Stimulated activated CD8-positive, alpha-beta memory T cell treated with anti-CD3 and anti-CD28 coated beads, Interleukin-7, amount 100 ng/mL, for 1 hour (primary cell): ENCODE measurements around the gene MARVELD3.
A peak's percentile ranks its signal among the peaks of the same experiment; 100 is the strongest.
"Not testable (repeated sequence)": the region's sequence is repeated elsewhere in the genome, so short reads cannot be mapped to it uniquely, and the experiment has no call there.

Experiments used
- DNase-seq, 2 donors: peaks; one replicate each; pipeline ENCODE4 v3.0.0-alpha.2; 2020; ENCODE audit warnings: low read depth in 2 of 2

Gene MARVELD3, protein sequence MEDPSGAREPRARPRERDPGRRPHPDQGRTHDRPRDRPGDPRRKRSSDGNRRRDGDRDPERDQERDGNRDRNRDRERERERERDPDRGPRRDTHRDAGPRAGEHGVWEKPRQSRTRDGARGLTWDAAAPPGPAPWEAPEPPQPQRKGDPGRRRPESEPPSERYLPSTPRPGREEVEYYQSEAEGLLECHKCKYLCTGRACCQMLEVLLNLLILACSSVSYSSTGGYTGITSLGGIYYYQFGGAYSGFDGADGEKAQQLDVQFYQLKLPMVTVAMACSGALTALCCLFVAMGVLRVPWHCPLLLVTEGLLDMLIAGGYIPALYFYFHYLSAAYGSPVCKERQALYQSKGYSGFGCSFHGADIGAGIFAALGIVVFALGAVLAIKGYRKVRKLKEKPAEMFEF

GRCh38 chr16:71626018-71626857, at the start of gene MARVELD3:
Gene MARVELD3, plus strand, starts transcription at chr16:71626184. Its CDS starts 46 bp downstream, at chr16:71626230.
- DNase-seq = no peak

- no peak for DNase-seq
Measured at GRCh38 chr16:71576971-71577370, 49.0 kb upstream of the MARVELD3 start, which contains the start of gene TAT. Gene TAT, minus strand, starts transcription at chr16:71577092. Its CDS starts 677 bp downstream, at chr16:71576415.

DNA sequence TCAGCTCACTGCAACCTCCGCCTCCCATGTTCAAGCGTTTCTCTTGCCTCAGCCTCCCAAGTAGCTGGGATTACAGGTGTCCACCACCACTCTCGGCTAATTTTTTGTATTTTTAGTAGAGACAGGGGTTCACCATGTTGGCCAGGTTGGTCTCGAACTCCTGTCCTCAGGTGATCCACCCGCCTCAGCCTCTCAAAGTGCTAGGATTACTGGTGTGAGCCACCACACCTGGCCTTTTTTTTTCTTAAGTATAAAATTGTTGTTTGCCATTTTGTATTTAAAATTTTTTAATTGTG, 43.5 kb upstream of the MARVELD3 start:
- not testable (repeated sequence) for DNase-seq

GRCh38 chr16:71584543-71585317, 41.3 kb upstream of the MARVELD3 start:
- DNase-seq = no peak

DNA sequence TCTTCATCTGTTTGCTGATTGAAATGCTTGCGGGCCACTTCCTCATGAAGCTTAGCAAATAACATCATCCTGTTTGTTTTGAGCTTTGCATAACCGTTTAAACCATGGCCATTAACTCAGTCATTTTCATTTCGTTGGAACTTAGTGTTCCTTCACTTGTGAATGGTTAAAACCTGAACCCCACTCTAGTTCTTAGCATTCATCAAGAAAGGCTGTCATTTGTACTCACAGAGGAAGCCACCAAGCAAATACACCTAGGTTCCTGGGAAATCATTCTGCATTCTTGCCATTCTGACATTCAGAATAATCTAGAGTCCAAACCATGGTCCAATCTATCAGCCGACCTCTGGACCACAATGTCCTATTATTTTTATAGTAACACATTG, 40.7 kb upstream of the MARVELD3 start:
- DNase-seq = no peak

- DNase-seq = not testable (repeated sequence)
Measured at GRCh38 chr16:71589334-71589733, 36.6 kb upstream of the MARVELD3 start.

- not testable (repeated sequence) for DNase-seq
Measured at GRCh38 chr16:71590071-71590470, 35.9 kb upstream of the MARVELD3 start.

DNA sequence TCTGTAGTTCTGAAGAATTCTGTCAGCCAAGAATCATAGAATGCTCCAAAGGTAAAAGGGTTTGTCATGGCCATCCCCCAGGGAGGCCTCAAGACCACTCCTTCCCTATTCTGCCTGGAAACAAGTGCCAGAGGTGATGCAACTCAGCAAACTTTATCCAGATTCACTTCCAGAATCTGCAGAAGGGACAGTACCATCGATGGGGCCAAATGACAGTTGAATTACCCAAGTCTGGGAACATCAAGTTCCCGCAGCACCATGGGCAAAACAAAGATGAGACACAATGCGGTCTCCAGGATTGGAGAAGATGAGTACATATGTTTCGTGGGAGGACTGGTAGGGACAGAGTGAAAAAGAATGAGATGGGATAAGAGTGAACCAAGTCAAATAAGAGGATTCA, 35.4 kb upstream of the MARVELD3 start:
- no peak for DNase-seq

DNA sequence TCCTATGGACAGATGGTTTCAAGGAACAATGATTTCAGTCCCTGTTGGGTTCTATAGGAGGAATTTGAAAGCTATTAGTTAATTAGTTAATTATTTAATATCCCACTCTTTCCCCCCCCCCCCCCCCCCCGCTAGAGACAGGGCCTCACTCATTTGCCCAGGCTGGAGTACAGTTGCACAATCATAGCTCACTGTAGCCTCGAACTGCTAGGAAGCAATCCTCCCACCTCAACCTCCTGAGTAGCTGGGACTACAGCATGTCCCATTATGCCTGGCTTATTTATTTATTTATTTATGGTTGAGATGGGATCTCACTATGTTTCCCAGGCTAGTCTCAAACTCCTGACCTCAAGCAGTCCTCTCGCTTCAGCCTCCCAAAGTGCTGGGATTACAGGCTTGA, 34.1 kb upstream of the MARVELD3 start:
- DNase-seq = no peak

DNA sequence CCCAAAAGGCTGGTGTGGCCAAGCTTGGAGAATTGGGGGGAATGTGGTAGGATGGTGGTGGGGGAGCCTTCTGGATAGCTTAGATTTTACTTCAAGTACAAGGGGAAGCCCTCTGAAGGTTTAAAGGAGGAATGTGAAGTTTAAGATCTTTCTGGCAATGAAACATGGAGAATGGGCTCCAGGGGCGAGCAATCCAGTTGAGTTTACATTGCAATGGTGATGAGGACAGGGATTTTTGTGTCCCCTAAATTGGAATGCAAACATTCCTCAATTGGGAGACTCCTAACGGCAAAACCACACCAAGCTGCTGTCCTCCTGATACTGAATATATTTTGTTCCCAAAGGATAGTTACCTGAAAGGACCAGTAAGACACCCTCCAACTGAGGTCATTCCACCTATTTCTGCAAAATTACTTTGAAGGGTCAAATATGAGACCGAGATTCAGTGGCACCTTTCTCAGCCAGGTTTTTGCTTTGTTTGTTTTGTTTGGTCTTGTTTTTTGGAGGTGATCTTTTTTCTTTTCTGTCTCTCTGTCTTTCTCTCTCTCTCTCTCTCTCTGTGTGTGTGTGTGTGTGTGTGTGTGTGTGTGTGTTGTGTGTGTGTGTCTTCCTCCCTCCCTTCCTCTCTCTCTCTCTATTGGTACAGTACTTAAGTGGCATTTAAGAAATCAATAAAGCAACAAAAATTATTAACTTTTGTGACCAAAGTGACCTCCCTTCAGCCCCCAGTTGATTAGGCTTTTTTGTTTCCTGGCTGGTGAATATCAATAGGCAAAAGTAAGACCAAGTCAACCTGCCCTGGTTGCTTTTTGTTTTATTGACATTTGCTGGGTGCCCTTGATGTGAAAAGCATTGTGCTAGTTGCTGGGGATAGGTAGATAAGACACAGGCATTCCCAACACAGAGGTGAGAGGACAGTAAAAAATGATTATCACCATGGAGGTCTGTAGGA, 32.7 kb upstream of the MARVELD3 start:
- no peak for DNase-seq

- no peak for DNase-seq
Measured at GRCh38 chr16:71594000-71594646, 31.9 kb upstream of the MARVELD3 start.

- not testable (repeated sequence) for DNase-seq
Measured at GRCh38 chr16:71595340-71595826, 30.6 kb upstream of the MARVELD3 start.

DNA sequence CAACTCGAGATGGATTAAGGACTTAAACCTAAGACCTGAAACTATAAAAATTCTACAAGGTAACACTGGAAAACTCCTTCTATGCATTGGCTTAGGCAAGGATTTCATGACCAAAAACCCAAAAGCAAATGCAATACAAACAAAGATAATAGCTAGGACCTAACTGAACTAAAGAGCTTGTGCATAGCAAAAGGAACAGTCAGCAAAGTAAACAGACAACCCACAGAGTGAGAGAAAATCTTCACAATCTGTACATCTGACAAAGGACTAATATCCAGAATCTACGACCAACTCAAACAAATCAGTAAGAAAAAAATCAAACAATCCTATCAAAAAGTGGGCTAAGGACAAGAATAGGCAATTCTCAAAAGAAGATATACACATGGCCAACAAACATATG, 27.6 kb upstream of the MARVELD3 start:
- not testable (repeated sequence) for DNase-seq

- no peak for DNase-seq
Measured at GRCh38 chr16:71600822-71601221, 25.2 kb upstream of the MARVELD3 start.

GRCh38 chr16:71609066-71609465, 16.9 kb upstream of the MARVELD3 start:
- DNase-seq = no peak

- no peak for DNase-seq
Measured at GRCh38 chr16:71610447-71610846, 15.5 kb upstream of the MARVELD3 start.

GRCh38 chr16:71610936-71611871, 14.8 kb upstream of the MARVELD3 start:
- DNase-seq = peak; percentile 45 to 65

GRCh38 chr16:71614956-71615355, 11.0 kb upstream of the MARVELD3 start:
- DNase-seq = not testable (repeated sequence)

DNA sequence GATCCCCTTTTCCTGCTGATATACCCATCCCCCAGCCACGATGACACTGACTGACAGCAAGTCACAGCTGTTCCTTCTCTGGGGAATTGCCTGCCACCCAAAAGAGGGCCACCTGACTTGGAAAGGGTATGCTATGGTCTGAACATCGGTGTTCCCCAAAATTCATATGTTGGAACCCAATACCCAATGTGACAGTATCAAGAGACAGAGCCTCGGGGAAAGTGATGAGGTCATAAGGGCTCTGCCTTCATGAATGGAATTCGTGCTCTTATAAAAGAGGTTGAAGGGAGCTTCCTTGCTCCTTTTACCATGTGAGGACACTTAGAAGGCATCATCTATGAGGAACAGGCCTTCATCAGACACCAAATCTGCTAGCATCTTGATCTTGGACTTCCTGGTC, 7.6 kb upstream of the MARVELD3 start:
- no peak for DNase-seq
